SK-N-MC (cell line): Measurements from ENCODE around the gene MKLN1.

ENCODE experiments used
- DNase-seq: peaks from one replicate; pipeline ENCODE4 v3.0.0-alpha.2; 2011; ENCODE audit warnings: low read depth, low spot score
- H3K27ac ChIP-seq: fragments of 200-600 bp; sonication (generic); 2 replicates; pipeline ENCODE4 v1.5.1; 2016; ENCODE audit warnings: mixed run types
- H3K36me3 ChIP-seq: fragments of 200-600 bp; sonication (generic); 2 replicates; pipeline ENCODE4 v1.6.1; 2017; ENCODE audit warnings: antibody characterized with exemption, low read length, mixed read lengths; ENCODE audit not compliant: insufficient read depth
- H3K4me3 ChIP-seq: fragments of 200-600 bp; sonication (generic); 2 replicates; pipeline ENCODE4 v1.5.1; 2016
- H3K9ac ChIP-seq: fragments of 200-600 bp; sonication (generic); 2 replicates; pipeline ENCODE4 v1.8.0; 2017; ENCODE audit warnings: mixed run types, mixed read lengths; ENCODE audit not compliant: insufficient read length
- H3K9me3 ChIP-seq: fragments of 200-600 bp; sonication (generic); 2 replicates; pipeline ENCODE4 v1.6.1; 2017; ENCODE audit warnings: low read depth, mild to moderate bottlenecking, antibody characterized with exemption, low read length, moderate library complexity, mixed read lengths
- EZH2 ChIP-seq: fragments of 200-600 bp; sonication (generic); IDR thresholded peaks from one replicate; pipeline ENCODE4 v1.6.1; 2017; ENCODE audit warnings: antibody characterized with exemption
- FOXP2 ChIP-seq: optimal IDR thresholded peaks from 2 replicates; pipeline ENCODE3; 2011; ENCODE audit warnings: mild to moderate bottlenecking, moderate library complexity; ENCODE audit not compliant: insufficient read depth; ENCODE audit errors: extremely low read length, control extremely low read depth
- POLR2AphosphoS5 ChIP-seq: IDR thresholded peaks from 2 replicates; pipeline ENCODE4 v1.6.1; 2012; ENCODE audit warnings: mild to moderate bottlenecking, low read depth, low read length, borderline replicate concordance

MKLN1 gene

DNA sequence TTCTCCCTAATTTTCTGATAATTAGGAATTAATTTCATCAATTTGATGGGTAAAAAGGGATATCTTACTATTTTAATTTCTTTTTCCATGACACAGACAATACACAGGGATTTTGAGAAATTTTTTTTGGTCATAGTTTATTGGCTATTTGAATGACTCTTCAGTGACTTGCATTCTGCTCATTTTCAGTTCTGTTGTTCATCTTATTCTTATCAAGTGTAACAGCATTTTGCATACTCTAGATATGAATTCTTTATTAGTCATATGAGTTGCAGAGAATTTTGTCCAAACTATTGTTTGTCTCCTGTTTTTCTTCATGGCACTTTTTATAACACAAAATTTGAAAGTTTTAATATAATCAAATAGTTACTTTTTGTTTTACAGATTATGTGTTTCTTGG lies 41.7 kb downstream of the MKLN1 start:
- Histone ChIP-seq H3K9me3 (peaks cover 4% of the 10 kb centered on the region; the same call in 1 of the 2 replicates), H3K27ac (peak overlapping the region; percentile 51; the same call in 1 of the 2 replicates), H3K36me3 (0 out of 2 replicates have a peak, but pooled peaks cover 2% of the 10 kb centered on the region), H3K9ac (no peak overlapping the region), H3K4me3 (no peak overlapping the region)
- no peak for DNase-seq
- TF ChIP-seq POLR2AphosphoS5 (no peak), EZH2 (no peak), FOXP2 (no peak)

DNA sequence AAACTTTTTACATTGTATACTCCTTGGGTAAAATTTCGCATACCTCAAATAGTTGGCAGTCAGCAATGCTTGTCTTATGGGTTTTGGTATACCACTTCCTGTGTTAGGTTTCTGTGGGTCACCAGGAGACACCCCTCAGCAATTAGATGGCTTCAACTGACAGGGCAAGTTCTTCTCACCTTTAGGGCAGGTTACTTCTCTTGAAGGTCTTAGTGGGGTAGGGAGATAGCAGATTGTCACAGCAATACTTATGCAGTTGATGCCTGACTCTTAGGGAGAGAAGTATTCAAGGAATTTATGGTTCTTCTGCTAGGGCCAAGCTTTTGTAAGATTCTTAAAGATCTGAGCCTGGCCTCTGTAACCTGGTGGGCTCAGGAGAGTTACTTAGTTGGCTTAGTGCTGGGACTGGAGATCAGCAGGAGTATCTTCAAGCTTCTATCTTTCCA lies 42.9 kb downstream of the MKLN1 start:
- Histone ChIP-seq H3K4me3 (no peak overlapping the region), H3K36me3 (peaks cover 8% of the 10 kb centered on the region), H3K9ac (no peak overlapping the region), H3K27ac (peak overlapping the region; percentile 80), H3K9me3 (peaks cover 3% of the 10 kb centered on the region; the same call in 1 of the 2 replicates)
- no peak for DNase-seq
- TF ChIP-seq EZH2 (no peak), FOXP2 (no peak), POLR2AphosphoS5 (no peak)

DNA sequence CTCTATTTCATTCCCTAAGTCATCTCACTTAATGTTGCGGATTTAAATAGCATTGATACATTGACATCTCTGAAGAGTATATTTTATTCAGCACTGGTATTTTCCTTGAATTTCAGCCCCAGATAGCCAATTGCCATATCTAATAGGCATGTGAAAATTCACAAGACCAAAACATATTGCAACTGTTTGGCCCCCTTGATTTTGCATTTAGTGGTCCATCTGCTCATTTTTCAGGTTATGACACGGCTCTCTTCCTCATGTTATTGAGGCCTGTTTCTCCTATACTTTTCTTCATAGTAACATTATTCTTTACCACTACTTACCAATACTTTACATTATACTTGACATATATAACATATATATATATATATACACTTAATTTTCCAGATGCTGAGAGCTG lies 43.7 kb downstream of the MKLN1 start:
- H3K9me3 ChIP-seq, result no peaks in the 10 kb centered on the region
- TF ChIP-seq POLR2AphosphoS5 (no peak), FOXP2 (no peak), EZH2 (no peak)
- no peak overlapping the region for H3K9ac ChIP-seq
- no peak for DNase-seq
- peaks cover 8% of the 10 kb centered on the region for H3K36me3 ChIP-seq
- H3K27ac ChIP-seq, result peak overlapping the region; percentile 80
- no peak overlapping the region for H3K4me3 ChIP-seq

DNA sequence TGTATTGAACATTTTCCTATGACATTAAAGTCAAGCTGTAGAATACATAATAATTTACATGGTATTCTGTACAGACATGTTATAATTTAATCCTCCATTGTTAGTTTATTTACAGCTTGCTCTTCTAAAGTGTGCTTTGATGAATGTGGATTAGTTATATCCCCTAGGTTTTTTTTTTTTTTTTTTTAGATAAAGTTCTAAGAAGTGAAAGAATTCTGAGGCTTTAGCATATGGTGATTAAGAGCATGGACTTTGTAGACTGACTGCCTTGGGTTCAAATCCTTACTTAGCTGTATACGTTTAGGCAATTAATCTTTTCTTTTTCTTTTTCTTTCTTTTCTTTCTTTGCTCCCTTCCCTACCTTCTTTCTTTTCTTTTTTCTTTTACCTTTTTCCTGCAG lies 44.9 kb downstream of the MKLN1 start:
- H3K27ac ChIP-seq, result 0 out of 2 replicates have a peak overlapping the region, but pooled peaks have one; percentile 33
- H3K4me3 ChIP-seq, result no peak overlapping the region
- no peak overlapping the region for H3K9ac ChIP-seq
- peaks cover 16% of the 10 kb centered on the region for H3K36me3 ChIP-seq
- H3K9me3 ChIP-seq, result no peaks in the 10 kb centered on the region
- DNase-seq, result no peak
- TF ChIP-seq POLR2AphosphoS5, result no peak
- no peak for TF ChIP-seq FOXP2
- no peak for TF ChIP-seq EZH2

DNA sequence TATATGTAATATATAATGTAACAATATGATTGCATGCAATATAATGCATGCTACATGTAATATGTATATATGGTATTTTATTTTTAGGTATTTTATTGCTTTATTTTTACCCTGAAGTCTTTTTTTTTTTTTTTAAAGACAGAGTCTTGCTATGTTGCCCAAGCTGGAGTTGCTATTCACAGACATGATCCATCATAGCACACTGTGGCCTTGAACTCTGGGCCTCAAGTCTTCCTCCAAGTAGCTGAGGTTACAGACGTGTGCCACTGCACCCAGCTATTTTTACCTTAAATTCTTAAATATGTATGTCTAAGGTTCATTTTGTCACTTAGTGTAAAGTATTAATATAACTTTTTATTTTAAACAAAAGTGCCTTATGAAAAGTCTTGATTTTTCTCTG lies 47.1 kb downstream of the MKLN1 start:
- TF ChIP-seq FOXP2, result no peak
- TF ChIP-seq EZH2, result no peak
- TF ChIP-seq POLR2AphosphoS5, result no peak

DNA sequence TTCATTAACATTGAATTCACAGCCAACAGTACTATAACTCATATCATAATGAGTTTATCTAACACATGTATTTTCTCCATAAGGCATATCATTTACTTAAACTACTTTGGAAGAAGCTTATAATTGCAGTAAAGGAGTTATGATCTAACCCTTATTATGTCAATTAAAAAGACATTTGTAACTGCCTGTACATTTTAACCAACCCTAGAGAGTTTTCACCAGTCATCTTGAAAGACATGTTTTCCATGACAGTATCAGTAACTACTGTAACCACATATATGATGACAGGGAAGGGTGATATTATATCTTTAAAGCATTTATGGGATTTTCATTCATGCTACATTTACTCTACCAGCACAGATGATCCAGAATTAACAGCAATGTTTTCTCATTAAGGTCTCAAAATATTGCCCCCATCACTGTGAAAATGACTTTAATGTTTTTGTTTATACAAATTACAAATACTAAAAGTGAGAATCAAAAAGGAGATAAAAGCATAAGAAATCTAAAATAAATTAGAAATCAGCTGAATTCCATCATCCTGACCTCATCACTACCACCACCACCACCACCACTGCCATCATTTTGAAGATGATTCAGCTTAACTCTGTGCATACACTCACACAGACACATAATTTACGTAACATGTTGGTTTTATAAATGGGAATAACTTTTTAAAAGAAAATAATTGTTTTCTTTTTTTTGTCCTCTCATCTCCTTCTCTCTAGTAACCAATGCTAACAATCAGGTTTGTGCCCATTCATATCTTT lies 53.6 kb downstream of the MKLN1 start:
- H3K36me3 ChIP-seq, result peaks cover 41% of the 10 kb centered on the region
- H3K9me3 ChIP-seq, result no peaks in the 10 kb centered on the region
- DNase-seq, result no peak
- H3K9ac ChIP-seq, result no peak overlapping the region
- no peak overlapping the region for H3K4me3 ChIP-seq
- 0 out of 2 replicates have a peak overlapping the region, but pooled peaks have one; percentile 7 for H3K27ac ChIP-seq
- no peak for TF ChIP-seq FOXP2
- no peak for TF ChIP-seq EZH2
- TF ChIP-seq POLR2AphosphoS5, result no peak

More for the DNA sequence above, 47.1 kb downstream of the MKLN1 start:
- DNase-seq, result no peak
- no peaks in the 10 kb centered on the region for H3K9me3 ChIP-seq
- no peak overlapping the region for H3K9ac ChIP-seq
- no peak overlapping the region for H3K4me3 ChIP-seq
- peaks cover 27% of the 10 kb centered on the region for H3K36me3 ChIP-seq
- no peak overlapping the region for H3K27ac ChIP-seq

DNA sequence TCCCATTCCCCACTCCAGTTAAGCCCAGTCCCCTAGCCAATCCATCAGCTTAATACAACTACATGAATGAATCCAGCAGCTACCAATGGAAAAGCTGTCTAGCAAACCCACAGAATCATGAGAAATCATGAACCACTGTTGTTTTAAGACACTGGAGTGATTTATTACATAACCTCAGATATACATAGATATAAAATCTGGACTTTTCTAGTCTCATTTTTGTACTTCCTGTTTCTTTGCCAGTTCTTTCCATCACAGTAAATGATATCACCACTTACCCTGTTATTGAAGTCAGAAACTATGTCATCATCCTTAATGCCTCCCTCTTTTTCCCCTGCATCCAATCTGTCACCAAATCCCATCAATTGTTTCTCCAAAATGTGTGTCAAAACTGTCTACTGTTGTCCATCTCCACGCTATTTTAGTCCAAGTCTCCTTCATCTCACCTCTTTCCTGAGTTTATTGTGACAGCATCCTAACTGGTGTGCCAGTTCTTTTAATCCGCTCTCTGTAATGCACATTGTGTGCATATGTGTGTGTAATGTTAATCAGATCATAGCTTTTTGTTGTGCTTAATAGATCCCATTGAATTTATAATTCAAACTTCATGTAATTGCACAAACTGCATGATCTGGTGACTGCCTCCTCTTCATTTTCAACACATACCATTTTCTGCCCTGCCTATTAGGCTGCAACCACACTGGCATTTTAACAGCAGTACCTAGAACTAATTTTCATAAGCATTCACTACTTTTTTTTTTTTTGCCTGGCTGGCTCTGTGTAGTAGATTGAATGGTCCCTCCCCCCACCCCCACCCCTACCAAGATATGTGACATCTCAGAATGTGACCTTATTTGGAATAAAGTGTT lies 56.0 kb downstream of the MKLN1 start:
- DNase-seq, result no peak
- Histone ChIP-seq H3K4me3 (no peak overlapping the region), H3K36me3 (peaks cover 42% of the 10 kb centered on the region), H3K27ac (peak overlapping the region; percentile 42), H3K9me3 (no peaks in the 10 kb centered on the region), H3K9ac (no peak overlapping the region)
- TF ChIP-seq FOXP2 (no peak), EZH2 (no peak), POLR2AphosphoS5 (no peak)

DNA sequence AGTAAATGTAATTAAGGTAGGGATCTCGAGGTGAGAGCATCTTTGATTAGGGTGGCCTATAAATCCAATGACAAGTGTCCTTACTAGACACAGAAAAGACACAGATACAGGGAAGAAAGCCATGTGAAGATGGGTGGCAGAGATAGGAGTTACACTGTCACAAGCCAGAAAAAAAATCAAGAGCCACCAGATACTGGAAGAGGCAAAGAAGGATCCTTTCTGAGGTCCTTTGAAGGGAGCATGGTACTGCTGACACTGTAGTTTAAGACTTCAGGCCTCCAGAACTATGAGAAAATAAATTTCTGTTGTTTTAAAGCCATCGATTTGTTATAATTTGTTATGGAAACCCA lies 56.6 kb downstream of the MKLN1 start:
- TF ChIP-seq FOXP2 (no peak), EZH2 (no peak), POLR2AphosphoS5 (no peak)
- Histone ChIP-seq H3K27ac (no peak overlapping the region), H3K9me3 (no peaks in the 10 kb centered on the region), H3K36me3 (peaks cover 43% of the 10 kb centered on the region), H3K4me3 (no peak overlapping the region), H3K9ac (no peak overlapping the region)
- no peak for DNase-seq
